T-cell (primary cell): Measurements from ENCODE around the gene TCF7L2. TPM values are rescaled to one million over a fixed set of nuclear protein-coding genes. Genes with fewer than 3 reads are reported as not detected.
A peak's percentile ranks its signal among the peaks of the same experiment; 100 is the strongest.

Experiments
- ATAC-seq, 4 experiments: fragments of 200-7000 bp in 3 of 4; fragments of 150-1000 bp in 1 of 4; cut with Tn5 transposase; replicated peaks in 1 of 4; 1 replicate in 3 of 4; 2 replicates in 1 of 4; pipeline ENCODE4 v1.10.0; 2021; ENCODE audit warnings: moderate library complexity in 3 of 4, mild to moderate bottlenecking in 2 of 4, moderate number of reproducible peaks in 1 of 4
- CTCF ChIA-PET, 2 donors: fragments of 300-600 bp; sonication (Branson Sonifier 250); formaldehyde crosslinking; loops; one replicate each; lab custom pipeline; 2022; ENCODE audit warnings: antibody characterized with exemption in 2 of 2; lab: Charles Lee
- POLR2A ChIA-PET, 2 donors: fragments of 300-600 bp; sonication (Branson Sonifier 250); formaldehyde crosslinking; loops; one replicate each; lab custom pipeline; 2022; ENCODE audit warnings: antibody characterized with exemption in 2 of 2; lab: Charles Lee
- DNase-seq, 35 experiments: peaks; one replicate each; pipeline versions ENCODE4 v3.0.0 to v3.0.0-alpha.2; 2013 to 2023
- H3K27ac ChIP-seq: one replicate; pipeline ENCODE4 v1.5.1; 2013; ENCODE audit warnings: low read length
- H3K27me3 ChIP-seq, 2 experiments: replicated peaks in 1 of 2; 1 replicate in 1 of 2; 2 replicates in 1 of 2; pipeline versions ENCODE4 v1.6.1 to v1.7.0; 2013; ENCODE audit warnings: low read length in 1 of 2, mixed read lengths in 1 of 2; ENCODE audit not compliant: control insufficient read depth in 2 of 2, insufficient read depth in 2 of 2; ENCODE audit errors: extremely low read depth in 1 of 2
- H3K36me3 ChIP-seq, 2 donors: 1 replicate in 1 of 2; 2 replicates in 1 of 2; pipeline versions ENCODE4 v1.6.1 to v1.7.0; 2013; ENCODE audit warnings: low read length in 1 of 2; ENCODE audit not compliant: control insufficient read depth in 2 of 2, insufficient read depth in 1 of 2; ENCODE audit errors: extremely low read depth in 1 of 2
- H3K4me1 ChIP-seq, 2 experiments: 1 replicate in 1 of 2; 2 replicates in 1 of 2; pipeline versions ENCODE4 v1.6.1 to v1.7.0; 2013; ENCODE audit warnings: low read length in 2 of 2, mixed read lengths in 1 of 2; ENCODE audit not compliant: insufficient read depth in 2 of 2, control insufficient read depth in 1 of 2; ENCODE audit errors: extremely low read depth in 1 of 2
- H3K4me3 ChIP-seq, 2 donors: 1 replicate in 1 of 2; 2 replicates in 1 of 2; pipeline versions ENCODE4 v1.5.1 to v1.7.0; 2013; ENCODE audit warnings: mild to moderate bottlenecking in 2 of 2, low read length in 1 of 2, moderate library complexity in 1 of 2; ENCODE audit not compliant: control insufficient read depth in 1 of 2; ENCODE audit errors: extremely low read depth in 1 of 2
- H3K9me3 ChIP-seq: 2 replicates; pipeline ENCODE4 v1.7.0; 2013
- H3K27ac Mint-ChIP-seq, 2 donors: one replicate each; pipeline ENCODE4 v1.8.0; 2020 to 2021; ENCODE audit warnings: mild to moderate bottlenecking in 2 of 2, mixed read lengths in 2 of 2
- H3K27me3 Mint-ChIP-seq, 2 donors: one replicate each; pipeline ENCODE4 v1.8.0; 2021 to 2022; ENCODE audit warnings: mixed read lengths in 2 of 2
- H3K36me3 Mint-ChIP-seq: one replicate; pipeline ENCODE4 v1.8.0; 2021; ENCODE audit warnings: mixed read lengths
- H3K4me1 Mint-ChIP-seq, 3 donors: one replicate each; pipeline ENCODE4 v1.8.0; 2020 to 2022; ENCODE audit warnings: mixed read lengths in 3 of 3, mild to moderate bottlenecking in 1 of 3
- H3K4me3 Mint-ChIP-seq, 3 donors: one replicate each; pipeline ENCODE4 v1.8.0; 2020 to 2022; ENCODE audit warnings: mild to moderate bottlenecking in 3 of 3, mixed read lengths in 3 of 3, moderate library complexity in 3 of 3
- H3K9me3 Mint-ChIP-seq, 3 donors: one replicate each; pipeline ENCODE4 v1.8.0; 2020 to 2022; ENCODE audit warnings: mixed read lengths in 3 of 3
- whole genome bisulfite sequencing: methylation state at CpG from one replicate; pipeline ENCODE4 v1.1.5; 2013; ENCODE audit warnings: missing lambda C conversion rate; ENCODE audit not compliant: insufficient coverage; 5-methylcytosine and 5-hydroxymethylcytosine counted together
- total RNA-seq, 35 experiments: library from RNA in 6 of 35; stranded (reverse) in 6 of 35; fragments of 120-200 nt in 1 of 35; gene quantifications; one replicate each; pipeline versions ENCODE4 v1.2.1 to v1.2.4 and lab custom pipeline; 2013 to 2026

Gene TCF7L2
- total RNA-seq, 5 donors from 2014 or later (not counting 1 experiment from before 2014, with no cell fraction given), result 2.6 to 6.2 (median 3.3) TPM

- peaks cover 30 to 36% of the 10 kb centered on the region in 2 donors for H3K27me3 Mint-ChIP-seq
- H3K27ac Mint-ChIP-seq, result no peak overlapping the region
- DNase-seq (no peak), ATAC-seq (no peak)
- Histone ChIP-seq H3K36me3 (no peaks in the 10 kb centered on the region), H3K27ac (no peak overlapping the region), H3K27me3 (peaks cover 0 to 22% of the 10 kb centered on the region in 2 experiments), H3K4me1 (peaks cover 25 to 37% of the 10 kb centered on the region in 2 experiments), H3K9me3 (no peaks in the 10 kb centered on the region), H3K4me3 (no peak overlapping the region)
- H3K4me1 Mint-ChIP-seq, result peaks cover 28 to 40% (median 34%) of the 10 kb centered on the region in 3 donors
- ChIA-PET POLR2A (no interaction called here), CTCF (no interaction called here)
- H3K9me3 Mint-ChIP-seq, result no peaks in the 10 kb centered on the region
- no peak overlapping the region for H3K4me3 Mint-ChIP-seq
- H3K36me3 Mint-ChIP-seq, result no peaks in the 10 kb centered on the region
- WGBS, result 93% methylated on average over 3 of the region's 5 CpGs
Measured at GRCh38 chr10:113004069-113004618, 54.1 kb downstream of the TCF7L2 start.

GRCh38 chr10:113005380-113005779, 55.3 kb downstream of the TCF7L2 start:
- H3K4me1 Mint-ChIP-seq, result peaks cover 28 to 40% (median 34%) of the 10 kb centered on the region in 3 donors
- ChIA-PET CTCF (no interaction called here), POLR2A (no interaction called here)
- peaks cover 25 to 37% of the 10 kb centered on the region in 2 experiments for H3K4me1 ChIP-seq
- no peak overlapping the region for H3K27ac Mint-ChIP-seq
- peaks cover 0 to 25% of the 10 kb centered on the region in 2 experiments for H3K27me3 ChIP-seq
- no peak overlapping the region for H3K27ac ChIP-seq
- no peaks in the 10 kb centered on the region for H3K36me3 ChIP-seq
- H3K4me3 Mint-ChIP-seq, result no peak overlapping the region
- ATAC-seq, result no peak
- H3K27me3 Mint-ChIP-seq, result peaks cover 41 to 49% of the 10 kb centered on the region in 2 donors
- H3K36me3 Mint-ChIP-seq, result no peaks in the 10 kb centered on the region
- no peaks in the 10 kb centered on the region for H3K9me3 Mint-ChIP-seq
- no peak overlapping the region for H3K4me3 ChIP-seq
- H3K9me3 ChIP-seq, result no peaks in the 10 kb centered on the region
- WGBS, result 58% methylated on average over 2 of the region's 6 CpGs
- DNase-seq, result peak in 6 of 35 experiments; percentile 2 to 20 (median 4)

GRCh38 chr10:113006656-113007342, 56.8 kb downstream of the TCF7L2 start:
- Mint-ChIP-seq H3K9me3 (no peaks in the 10 kb centered on the region), H3K4me1 (peaks cover 28 to 40% (median 34%) of the 10 kb centered on the region in 3 donors), H3K4me3 (peak overlapping the region; percentile 49 to 85 (median 63)), H3K27me3 (peaks cover 48 to 49% of the 10 kb centered on the region in 2 donors), H3K27ac (peak overlapping the region in 1 of 2 donors; percentile 7), H3K36me3 (no peaks in the 10 kb centered on the region)
- no peaks in the 10 kb centered on the region for H3K9me3 ChIP-seq
- H3K4me1 ChIP-seq, result peaks cover 25 to 37% of the 10 kb centered on the region in 2 experiments
- ChIA-PET CTCF (interaction anchor here (0.6 to 0.8 kb wide), 3 partner anchors 204 to 563 kb away, joined by 3 to 5 read pairs (median 3); no protein-coding TSS in a partner anchor), POLR2A (interaction anchor here in 1 of 2 donors (0.6 kb wide), 1 partner anchor 556 kb away, joined by 3 read pairs; no protein-coding TSS in a partner anchor)
- H3K36me3 ChIP-seq, result no peaks in the 10 kb centered on the region
- DNase-seq (peak in 4 of 35 experiments; percentile 6 to 36 (median 12)), ATAC-seq (peak; percentile 45 to 64 (median 55))
- 27% methylated on average over 3 of the region's 9 CpGs for WGBS
- H3K4me3 ChIP-seq, result peak overlapping the region in 1 of 2 donors; percentile 58
- H3K27ac ChIP-seq, result no peak overlapping the region
- H3K27me3 ChIP-seq, result peaks cover 0 to 25% of the 10 kb centered on the region in 2 experiments

- peaks cover 48 to 54% of the 10 kb centered on the region in 2 donors for H3K27me3 Mint-ChIP-seq
- no peak overlapping the region for H3K27ac Mint-ChIP-seq
- peak overlapping the region; percentile 8 to 58 for H3K4me3 ChIP-seq
- H3K27me3 ChIP-seq, result peaks cover 0 to 25% of the 10 kb centered on the region in 2 experiments
- ChIA-PET CTCF (interaction anchor here (0.6 to 0.8 kb wide), 3 partner anchors 204 to 564 kb away, joined by 3 to 5 read pairs (median 3); no protein-coding TSS in a partner anchor), POLR2A (interaction anchor here in 1 of 2 donors (0.6 kb wide), 2 partner anchors 12 to 555 kb away, joined by 3 to 4 read pairs; no protein-coding TSS in a partner anchor)
- peaks cover 28 to 40% (median 34%) of the 10 kb centered on the region in 3 donors for H3K4me1 Mint-ChIP-seq
- WGBS, result 0% methylated on average over 2 of the region's 4 CpGs
- H3K36me3 ChIP-seq, result no peaks in the 10 kb centered on the region
- DNase-seq (peak in 33 of 35 experiments; percentile 11 to 82 (median 39)), ATAC-seq (peak; percentile 92 to 98 (median 94))
- H3K9me3 ChIP-seq, result no peaks in the 10 kb centered on the region
- H3K4me3 Mint-ChIP-seq, result peak overlapping the region; percentile 63 to 85 (median 70)
- no peaks in the 10 kb centered on the region for H3K9me3 Mint-ChIP-seq
- H3K4me1 ChIP-seq, result peaks cover 25 to 37% of the 10 kb centered on the region in 2 experiments
- H3K36me3 Mint-ChIP-seq, result no peaks in the 10 kb centered on the region
- no peak overlapping the region for H3K27ac ChIP-seq
Measured at GRCh38 chr10:113007343-113007771, 57.3 kb downstream of the TCF7L2 start.

- Histone ChIP-seq H3K36me3 (no peaks in the 10 kb centered on the region), H3K9me3 (no peaks in the 10 kb centered on the region), H3K4me1 (peaks cover 25 to 37% of the 10 kb centered on the region in 2 experiments), H3K4me3 (peak overlapping the region; percentile 8 to 58), H3K27ac (no peak overlapping the region), H3K27me3 (peaks cover 0 to 25% of the 10 kb centered on the region in 2 experiments)
- H3K9me3 Mint-ChIP-seq, result no peaks in the 10 kb centered on the region
- CTCF ChIA-PET, result interaction anchor here (0.6 to 0.8 kb wide), 3 partner anchors 205 to 565 kb away, joined by 3 to 5 read pairs (median 3); no protein-coding TSS in a partner anchor
- no peak overlapping the region for H3K27ac Mint-ChIP-seq
- no peaks in the 10 kb centered on the region for H3K36me3 Mint-ChIP-seq
- POLR2A ChIA-PET, result interaction anchor here in 1 of 2 donors (0.6 kb wide), 2 partner anchors 11 to 555 kb away, joined by 3 to 4 read pairs; no protein-coding TSS in a partner anchor
- H3K27me3 Mint-ChIP-seq, result peaks cover 48 to 55% of the 10 kb centered on the region in 2 donors
- H3K4me3 Mint-ChIP-seq, result peak overlapping the region; percentile 63 to 85 (median 70)
- ATAC-seq, result peak; percentile 20 to 33 (median 23)
- peak in 4 of 35 experiments; percentile 2 to 35 (median 6) for DNase-seq
- H3K4me1 Mint-ChIP-seq, result peaks cover 28 to 40% (median 34%) of the 10 kb centered on the region in 3 donors
- WGBS, result 24% methylated on average over 7 of the region's 8 CpGs
Measured at GRCh38 chr10:113007821-113008220, 57.8 kb downstream of the TCF7L2 start.
